Astrocyte (in vitro differentiated cells and primary cell): Measurements from ENCODE around the gene MRTFB. TPM values are rescaled to one million over a fixed set of nuclear protein-coding genes. Genes with fewer than 3 reads are reported as not detected.

ENCODE experiments used
- DNase-seq: peaks from one replicate; pipeline ENCODE4 v3.0.0-alpha.2; 2010; ENCODE audit warnings: low read depth
- FAIRE-seq: peaks from 2 replicates; lab custom pipeline; 2011; peaks lifted over from hg19 to GRCh38; lab: Jason Lieb, UNC
- H2AFZ ChIP-seq: 2 replicates; pipeline ENCODE4 v1.6.0; 2012; ENCODE audit warnings: low read depth, low read length, inconsistent platforms
- H3K27ac ChIP-seq: 2 replicates; pipeline ENCODE4 v1.5.1; 2011; ENCODE audit warnings: low read depth, low read length, inconsistent platforms
- H3K27me3 ChIP-seq: 2 replicates; pipeline ENCODE4 v1.6.0; 2011; ENCODE audit warnings: low read length, inconsistent platforms; ENCODE audit not compliant: insufficient read depth
- H3K36me3 ChIP-seq: 2 replicates; pipeline ENCODE4 v1.5.1; 2011; ENCODE audit warnings: low read length, inconsistent platforms; ENCODE audit not compliant: insufficient read depth
- H3K4me1 ChIP-seq: 2 replicates; pipeline ENCODE4 v1.5.1; 2011; ENCODE audit warnings: low read length, inconsistent platforms; ENCODE audit not compliant: insufficient read depth
- H3K4me2 ChIP-seq: 2 replicates; pipeline ENCODE4 v1.6.0; 2012; ENCODE audit warnings: low read length, inconsistent platforms
- H3K4me3 ChIP-seq: 2 replicates; pipeline ENCODE4 v1.5.1; 2011; ENCODE audit warnings: low read depth, mild to moderate bottlenecking, low read length, inconsistent platforms; ENCODE audit not compliant: insufficient read depth
- H3K79me2 ChIP-seq: 2 replicates; pipeline ENCODE4 v1.6.0; 2012; ENCODE audit warnings: mild to moderate bottlenecking, low read length, inconsistent platforms; ENCODE audit not compliant: insufficient read depth
- H3K9ac ChIP-seq: 2 replicates; pipeline ENCODE4 v1.6.0; 2012; ENCODE audit warnings: mild to moderate bottlenecking, low read length, inconsistent platforms
- H3K9me3 ChIP-seq: 2 replicates; pipeline ENCODE4 v1.5.1; 2012; ENCODE audit warnings: low read depth, mild to moderate bottlenecking, low read length, inconsistent platforms; ENCODE audit not compliant: insufficient read depth
- H4K20me1 ChIP-seq: 2 replicates; pipeline ENCODE4 v1.6.0; 2012; ENCODE audit warnings: low read length, inconsistent platforms; ENCODE audit not compliant: insufficient read depth
- H3K27ac Mint-ChIP-seq: one replicate; pipeline ENCODE4 v1.8.0; 2021; ENCODE audit warnings: mild to moderate bottlenecking, mixed read lengths; ENCODE audit not compliant: unreplicated experiment
- H3K27me3 Mint-ChIP-seq: one replicate; pipeline ENCODE4 v1.8.0; 2021; ENCODE audit warnings: low read depth, mixed read lengths; ENCODE audit not compliant: unreplicated experiment
- H3K36me3 Mint-ChIP-seq: one replicate; pipeline ENCODE4 v1.8.0; 2021; ENCODE audit warnings: low read depth, mixed read lengths; ENCODE audit not compliant: unreplicated experiment
- H3K4me1 Mint-ChIP-seq: one replicate; pipeline ENCODE4 v1.8.0; 2021; ENCODE audit warnings: low read depth, mixed read lengths; ENCODE audit not compliant: unreplicated experiment
- H3K4me3 Mint-ChIP-seq: one replicate; pipeline ENCODE4 v1.8.0; 2021; ENCODE audit warnings: mild to moderate bottlenecking, moderate library complexity, mixed read lengths; ENCODE audit not compliant: unreplicated experiment
- H3K9me3 Mint-ChIP-seq: one replicate; pipeline ENCODE4 v1.8.0; 2021; ENCODE audit warnings: mild to moderate bottlenecking, mixed read lengths; ENCODE audit not compliant: unreplicated experiment
- CTCF ChIP-seq: IDR thresholded peaks from 2 replicates; pipeline ENCODE4 v1.5.1; 2011; ENCODE audit warnings: low read depth, mild to moderate bottlenecking, inconsistent platforms, low read length, moderate library complexity; ENCODE audit not compliant: insufficient read depth
- EZH2 ChIP-seq: IDR thresholded peaks from 2 replicates; pipeline ENCODE4 v1.6.1; 2012; ENCODE audit warnings: mild to moderate bottlenecking, low read length, inconsistent platforms; ENCODE audit not compliant: insufficient read depth
- total RNA-seq: library from RNA; stranded (reverse); gene quantifications from 2 replicates; pipeline ENCODE4 v1.2.1, GENCODE V29; 2021

MRTFB gene
- total RNA-seq, 1 donor from 2014 or later: 32.5 TPM

- Histone ChIP-seq H2AFZ (peak overlapping the region; percentile 37), H3K27me3 (no peaks in the 10 kb centered on the region), H3K36me3 (no peaks in the 10 kb centered on the region), H3K9me3 (no peaks in the 10 kb centered on the region), H3K79me2 (no peaks in the 10 kb centered on the region), H3K27ac (no peak overlapping the region), H4K20me1 (no peaks in the 10 kb centered on the region), H3K4me3 (no peak overlapping the region), H3K9ac (no peak overlapping the region), H3K4me2 (peak overlapping the region; percentile 65), H3K4me1 (peaks cover 14% of the 10 kb centered on the region)
- Mint-ChIP-seq H3K9me3 (peaks cover 9% of the 10 kb centered on the region), H3K27ac (no peak overlapping the region), H3K4me1 (no peaks in the 10 kb centered on the region), H3K27me3 (no peaks in the 10 kb centered on the region), H3K4me3 (no peak overlapping the region), H3K36me3 (no peaks in the 10 kb centered on the region)
- peak; percentile 56 for DNase-seq
- TF ChIP-seq CTCF: no peak
- no peak for TF ChIP-seq EZH2
- no peak for FAIRE-seq
These were observed 13.2 kb upstream of the MRTFB start for GRCh38 chr16:14057878-14058382.

DNA sequence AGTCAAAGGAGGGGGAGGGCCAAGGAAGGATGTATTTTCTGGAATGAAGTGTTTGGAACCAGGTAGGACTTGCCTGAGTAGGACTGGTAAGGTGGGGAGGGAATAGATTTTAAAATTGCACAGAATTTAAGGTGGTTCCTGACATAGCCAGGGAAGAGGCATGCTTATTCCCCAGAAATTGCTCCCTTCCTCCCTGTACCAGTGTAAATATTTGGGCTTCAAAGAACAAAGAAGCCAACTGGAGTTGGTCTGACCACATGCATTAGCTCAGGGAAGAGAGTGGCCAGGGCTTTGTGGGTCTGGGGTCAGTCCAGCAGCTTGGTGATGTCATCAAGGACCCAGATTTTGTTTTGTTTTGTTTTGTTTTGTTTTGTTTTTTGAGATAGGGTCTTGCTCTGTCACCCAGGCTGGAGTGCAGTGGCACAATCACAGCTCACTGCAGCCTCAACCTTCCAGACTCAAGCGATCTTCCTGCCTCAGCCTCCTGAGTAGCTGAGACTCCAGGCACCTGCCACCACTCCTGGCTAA lies 9.3 kb upstream of the MRTFB start:
- no peak for TF ChIP-seq EZH2
- TF ChIP-seq CTCF: no peak

DNA sequence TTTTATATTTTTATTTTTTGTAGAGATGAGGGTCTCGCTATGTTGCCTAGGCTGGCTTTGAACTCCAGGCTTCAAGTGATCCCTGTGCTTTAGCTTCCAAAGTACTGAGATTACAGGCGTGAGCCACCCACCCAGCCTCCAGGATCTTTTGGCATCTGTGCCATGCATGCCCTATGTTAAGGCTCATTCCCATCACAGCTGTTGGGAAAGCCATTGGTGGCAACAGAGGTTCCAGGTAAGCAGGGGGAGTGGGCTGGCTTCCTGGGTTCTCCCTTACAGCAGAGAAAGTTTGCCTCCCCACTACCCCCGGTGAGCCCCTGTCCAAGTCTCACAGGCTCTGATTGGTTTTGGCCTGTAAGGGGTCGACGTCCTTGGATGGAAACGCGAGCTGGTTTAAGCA lies 8.9 kb upstream of the MRTFB start:
- H2AFZ ChIP-seq: no peak overlapping the region
- H3K36me3 ChIP-seq: no peaks in the 10 kb centered on the region
- H3K4me2 ChIP-seq: no peak overlapping the region
- H3K4me1 Mint-ChIP-seq: no peaks in the 10 kb centered on the region
- DNase-seq (no peak), FAIRE-seq (no peak)
- no peaks in the 10 kb centered on the region for H4K20me1 ChIP-seq
- H3K9me3 ChIP-seq: no peaks in the 10 kb centered on the region
- peaks cover 8% of the 10 kb centered on the region for H3K4me1 ChIP-seq
- H3K79me2 ChIP-seq: no peaks in the 10 kb centered on the region
- H3K36me3 Mint-ChIP-seq: no peaks in the 10 kb centered on the region
- no peaks in the 10 kb centered on the region for H3K27me3 ChIP-seq
- no peak overlapping the region for H3K4me3 Mint-ChIP-seq
- no peak for TF ChIP-seq EZH2
- TF ChIP-seq CTCF: no peak
- no peak overlapping the region for H3K27ac Mint-ChIP-seq
- H3K27me3 Mint-ChIP-seq: no peaks in the 10 kb centered on the region
- H3K9me3 Mint-ChIP-seq: peaks cover 9% of the 10 kb centered on the region
- H3K9ac ChIP-seq: no peak overlapping the region
- no peak overlapping the region for H3K4me3 ChIP-seq
- H3K27ac ChIP-seq: no peak overlapping the region

More for the DNA sequence above, 9.3 kb upstream of the MRTFB start:
- H3K36me3 Mint-ChIP-seq: no peaks in the 10 kb centered on the region
- H3K4me1 ChIP-seq: peaks cover 13% of the 10 kb centered on the region
- H3K27me3 Mint-ChIP-seq: no peaks in the 10 kb centered on the region
- no peaks in the 10 kb centered on the region for H3K79me2 ChIP-seq
- no peak overlapping the region for H3K27ac ChIP-seq
- H3K9me3 ChIP-seq: no peaks in the 10 kb centered on the region
- H3K4me2 ChIP-seq: no peak overlapping the region
- H3K36me3 ChIP-seq: no peaks in the 10 kb centered on the region
- no peak overlapping the region for H3K4me3 ChIP-seq
- no peak for FAIRE-seq
- no peaks in the 10 kb centered on the region for H4K20me1 ChIP-seq
- H3K4me1 Mint-ChIP-seq: no peaks in the 10 kb centered on the region
- H3K27me3 ChIP-seq: no peaks in the 10 kb centered on the region
- no peak overlapping the region for H3K27ac Mint-ChIP-seq
- H3K9me3 Mint-ChIP-seq: peaks cover 12% of the 10 kb centered on the region
- no peak overlapping the region for H3K9ac ChIP-seq
- no peak overlapping the region for H3K4me3 Mint-ChIP-seq
- H2AFZ ChIP-seq: no peak overlapping the region
- no peak for DNase-seq
